ACC112 (cell line): ENCODE measurements around the gene PDZD11.
"Not testable (repeated sequence)": the region's sequence is repeated elsewhere in the genome, so short reads cannot be mapped to it uniquely, and the experiment has no call there.

ENCODE experiments used
- H2AFZ ChIP-seq: fragments of 200-600 bp; sonication (generic); one replicate; pipeline ENCODE4 v1.6.0; 2017; ENCODE audit warnings: antibody characterized with exemption, low read length; ENCODE audit not compliant: unreplicated experiment
- H3K27ac ChIP-seq: fragments of 200-600 bp; sonication (generic); 2 replicates; pipeline ENCODE4 v1.5.1; 2014; ENCODE audit warnings: low read depth, mild to moderate bottlenecking, antibody characterized with exemption, low read length, moderate library complexity
- H3K27me3 ChIP-seq: fragments of 200-600 bp; sonication (generic); 2 replicates; pipeline ENCODE4 v1.6.1; 2014; ENCODE audit warnings: mild to moderate bottlenecking, antibody characterized with exemption, low read length, moderate library complexity, mixed read lengths; ENCODE audit not compliant: insufficient read depth
- H3K36me3 ChIP-seq: fragments of 200-600 bp; sonication (generic); 2 replicates; pipeline ENCODE4 v1.6.1; 2016; ENCODE audit warnings: mild to moderate bottlenecking, antibody characterized with exemption, low read length, moderate library complexity, mixed read lengths; ENCODE audit not compliant: insufficient read depth
- H3K4me1 ChIP-seq: fragments of 200-600 bp; sonication (generic); one replicate; pipeline ENCODE4 v1.6.1; 2016; ENCODE audit warnings: low read length, mixed read lengths; ENCODE audit not compliant: insufficient read depth, unreplicated experiment, control insufficient read depth
- H3K4me3 ChIP-seq: fragments of 200-600 bp; sonication (generic); 2 replicates; pipeline ENCODE4 v1.5.1; 2014; ENCODE audit warnings: mild to moderate bottlenecking, low read depth, low read length
- H3K79me2 ChIP-seq: fragments of 200-600 bp; sonication (generic); one replicate; pipeline ENCODE4 v1.6.0; 2016; ENCODE audit warnings: low read length; ENCODE audit not compliant: control insufficient read depth, unreplicated experiment, insufficient read depth

PDZD11 gene

DNA sequence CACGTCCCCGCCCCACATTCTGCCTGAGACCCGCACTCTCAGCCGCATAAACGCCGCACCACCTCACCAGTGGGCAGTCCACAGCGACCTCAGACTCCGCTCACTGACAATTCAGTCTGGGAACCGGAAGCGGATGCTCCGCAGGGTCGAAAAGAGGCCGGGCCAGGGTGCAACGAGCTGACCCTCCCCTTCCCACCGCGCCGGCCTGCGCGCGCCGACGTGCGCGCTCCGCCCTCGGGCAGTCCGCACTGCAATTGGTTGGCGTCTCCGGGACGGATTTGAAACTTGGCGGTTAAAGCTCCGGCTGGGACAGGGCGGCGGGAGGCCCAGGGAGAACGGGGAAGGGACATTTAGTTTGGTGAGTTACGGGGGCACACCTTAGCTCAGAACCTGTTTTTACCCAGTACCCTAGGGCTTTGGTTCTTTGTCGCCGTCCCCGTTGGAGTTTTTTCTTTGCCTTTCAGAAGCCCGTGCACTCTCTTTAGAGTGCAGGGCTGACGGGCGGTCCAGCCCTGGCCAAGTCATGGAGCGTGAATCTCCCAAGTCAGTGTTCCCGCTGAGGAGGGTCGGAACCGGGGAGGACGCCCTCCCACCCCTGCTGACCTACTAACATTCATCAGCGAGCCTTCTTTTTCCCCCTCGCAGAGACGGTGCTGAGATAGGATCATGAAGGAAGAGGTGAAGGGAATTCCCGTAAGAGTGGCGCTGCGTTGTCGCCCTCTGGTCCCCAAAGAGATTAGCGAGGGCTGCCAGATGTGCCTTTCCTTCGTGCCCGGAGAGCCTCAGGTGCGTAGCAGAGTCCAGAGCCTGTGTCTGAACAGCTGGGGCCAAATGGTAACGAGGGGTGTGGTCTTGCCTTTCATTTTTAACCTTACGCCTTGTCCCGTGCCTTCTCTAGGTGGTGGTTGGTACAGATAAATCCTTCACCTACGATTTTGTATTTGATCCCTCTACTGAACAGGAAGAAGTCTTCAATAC, at the start of gene PDZD11, which contains the start of gene KIF4A:
TSS of gene PDZD11 (minus strand) at position 135 of the 978 bp plus-strand sequence. CDS start 586 bp downstream, outside the sequence.
TSS of gene KIF4A (plus strand) at position 312 of the 978 bp plus-strand sequence. CDS start at position 667, 355 bp downstream.
- H3K27ac ChIP-seq = peak within 1 kb of the TSS; percentile 22; the same call in 1 of the 2 replicates
- no peaks in the 10 kb centered on the region for H3K27me3 ChIP-seq
- H2AFZ ChIP-seq = peak within 1 kb of the TSS; percentile 82
- H3K36me3 ChIP-seq = 0 out of 2 replicates have a peak, but pooled peaks cover under 1% of the 10 kb centered on the region
- H3K4me1 ChIP-seq = peaks cover 22% of the 10 kb centered on the region
- peaks cover 51% of the 10 kb centered on the region for H3K79me2 ChIP-seq
- H3K4me3 ChIP-seq = peak within 1 kb of the TSS; percentile 97

DNA sequence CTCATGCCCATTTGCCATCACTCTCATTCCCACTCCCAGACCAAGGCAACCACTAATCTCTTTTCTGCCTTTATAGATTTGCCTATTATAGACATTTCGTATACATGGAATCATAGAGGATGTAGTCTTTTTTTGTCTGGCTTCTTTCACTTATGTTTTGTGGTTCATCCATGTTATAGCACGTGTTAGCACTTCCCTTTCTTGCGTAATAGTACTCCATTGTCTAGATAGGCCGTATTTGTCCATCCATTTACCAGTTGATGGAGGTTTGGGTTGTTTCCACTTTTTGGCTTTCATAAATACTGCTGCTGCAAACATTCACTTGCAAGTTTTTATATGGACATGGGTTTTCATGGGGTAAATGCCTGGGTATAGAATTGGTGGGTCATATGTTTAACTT, 48.6 kb upstream of the PDZD11 start:
- no peak overlapping the region for H2AFZ ChIP-seq
- no peaks in the 10 kb centered on the region for H3K36me3 ChIP-seq
- H3K79me2 ChIP-seq = no peaks in the 10 kb centered on the region
- H3K4me1 ChIP-seq = no peaks in the 10 kb centered on the region
- H3K27me3 ChIP-seq = no peaks in the 10 kb centered on the region
- no peak overlapping the region for H3K4me3 ChIP-seq
- no peak overlapping the region for H3K27ac ChIP-seq

DNA sequence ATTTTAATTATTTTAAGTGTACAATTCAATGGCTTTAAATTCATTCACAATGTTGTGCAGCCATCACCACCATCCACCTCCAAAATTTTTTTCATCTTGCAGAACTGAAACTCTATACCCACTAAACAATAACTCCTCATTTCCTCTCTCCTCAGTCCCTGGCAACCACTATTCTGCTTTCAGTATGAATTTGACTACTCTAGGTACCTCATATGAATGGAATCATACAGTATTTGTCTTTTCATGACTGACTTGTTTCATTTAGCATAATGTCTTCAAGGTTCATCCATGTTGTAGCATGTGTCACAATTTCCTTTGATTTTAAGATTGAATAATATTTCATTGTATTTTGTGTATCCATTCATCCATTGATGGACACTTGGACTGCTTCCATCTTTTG, 47.0 kb upstream of the PDZD11 start:
- Histone ChIP-seq H3K36me3 (no peaks in the 10 kb centered on the region), H3K27ac (no peak overlapping the region), H2AFZ (no peak overlapping the region), H3K4me3 (no peak overlapping the region), H3K4me1 (no peaks in the 10 kb centered on the region), H3K79me2 (no peaks in the 10 kb centered on the region), H3K27me3 (no peaks in the 10 kb centered on the region)

- H3K4me1 ChIP-seq = no peaks in the 10 kb centered on the region
- H3K27ac ChIP-seq = no peak overlapping the region
- H3K4me3 ChIP-seq = no peak overlapping the region
- no peak overlapping the region for H2AFZ ChIP-seq
- H3K36me3 ChIP-seq = 0 out of 2 replicates have a peak, but pooled peaks cover 3% of the 10 kb centered on the region
- H3K79me2 ChIP-seq = no peaks in the 10 kb centered on the region
- H3K27me3 ChIP-seq = no peaks in the 10 kb centered on the region
Measured at GRCh38 chrX:70332600-70332999, 42.9 kb upstream of the PDZD11 start.

GRCh38 chrX:70331161-70331560, 41.4 kb upstream of the PDZD11 start:
- H3K79me2 ChIP-seq = peaks cover 8% of the 10 kb centered on the region
- no peaks in the 10 kb centered on the region for H3K4me1 ChIP-seq
- H3K27me3 ChIP-seq = no peaks in the 10 kb centered on the region
- no peak overlapping the region for H3K27ac ChIP-seq
- no peak overlapping the region for H2AFZ ChIP-seq
- H3K4me3 ChIP-seq = no peak overlapping the region
- 0 out of 2 replicates have a peak, but pooled peaks cover 4% of the 10 kb centered on the region for H3K36me3 ChIP-seq

DNA sequence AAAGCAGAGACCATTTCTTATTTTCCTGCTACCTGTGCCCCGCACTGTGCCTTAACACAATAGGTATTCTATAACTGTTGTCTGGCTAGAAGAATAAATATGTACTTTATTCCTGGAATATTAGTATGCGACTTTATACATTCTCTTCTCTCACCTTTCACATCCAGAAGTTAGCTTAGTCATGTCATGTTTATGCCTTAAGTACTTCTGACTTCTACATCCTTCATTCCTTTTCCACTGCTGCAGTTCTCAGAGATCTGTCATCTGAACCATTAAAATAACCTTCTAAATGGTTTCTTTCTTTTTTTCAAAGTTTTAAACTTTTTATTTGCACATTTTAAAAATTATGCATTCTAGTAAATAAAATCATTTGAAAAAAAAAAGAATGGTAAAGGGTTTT, 34.6 kb upstream of the PDZD11 start:
- H3K79me2 ChIP-seq = peaks cover 18% of the 10 kb centered on the region
- H3K4me1 ChIP-seq = no peaks in the 10 kb centered on the region
- no peak overlapping the region for H3K4me3 ChIP-seq
- no peak overlapping the region for H3K27ac ChIP-seq
- 0 out of 2 replicates have a peak, but pooled peaks cover 4% of the 10 kb centered on the region for H3K36me3 ChIP-seq
- no peak overlapping the region for H2AFZ ChIP-seq
- no peaks in the 10 kb centered on the region for H3K27me3 ChIP-seq

DNA sequence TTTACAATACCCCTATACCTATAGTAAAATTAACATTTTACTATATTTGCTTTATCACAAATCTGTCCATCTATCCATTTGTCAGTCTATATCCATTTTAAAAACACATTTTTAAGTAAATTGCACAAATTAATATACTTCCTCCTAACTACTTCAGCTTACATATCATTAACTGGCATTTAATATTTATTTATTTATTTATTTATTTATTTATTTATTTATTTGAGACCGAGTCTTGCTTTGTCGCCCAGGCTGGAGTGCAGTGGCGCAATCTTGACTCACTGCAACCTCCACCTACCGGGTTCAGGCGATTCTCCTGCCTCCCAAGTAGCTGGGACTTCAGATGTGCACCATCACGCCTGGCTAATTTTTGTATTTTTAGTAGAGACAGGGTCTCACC, 33.9 kb upstream of the PDZD11 start:
- H3K27me3 ChIP-seq, H3K4me3 ChIP-seq, H3K4me1 ChIP-seq, H3K27ac ChIP-seq, H3K36me3 ChIP-seq, H2AFZ ChIP-seq: not testable (repeated sequence)
- H3K79me2 ChIP-seq = peaks cover 18% of the 10 kb centered on the region

DNA sequence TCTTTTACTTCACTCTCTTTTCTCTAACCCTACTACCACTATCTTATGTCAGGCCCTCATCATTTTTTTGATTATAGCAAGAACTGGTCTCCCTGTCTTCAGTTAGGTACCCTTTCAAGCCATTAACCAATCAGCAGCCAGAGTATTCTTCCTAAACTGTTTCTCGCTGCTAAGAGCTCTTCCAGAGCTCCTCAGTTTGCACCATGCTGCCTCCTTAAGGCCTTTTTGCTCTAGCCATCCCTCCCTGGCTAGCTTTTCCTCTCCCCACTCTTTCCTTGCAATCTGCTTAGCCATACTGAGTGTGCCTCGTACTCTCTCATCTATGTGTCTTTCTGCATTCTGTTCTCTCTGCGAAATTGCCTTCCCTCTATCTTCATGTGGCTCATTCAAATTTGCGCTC, 33.1 kb upstream of the PDZD11 start:
- Histone ChIP-seq H2AFZ (no peak overlapping the region), H3K27me3 (no peaks in the 10 kb centered on the region), H3K4me3 (no peak overlapping the region), H3K36me3 (0 out of 2 replicates have a peak, but pooled peaks cover 3% of the 10 kb centered on the region), H3K79me2 (peaks cover 18% of the 10 kb centered on the region), H3K4me1 (no peaks in the 10 kb centered on the region), H3K27ac (no peak overlapping the region)

GRCh38 chrX:70313503-70313902, 23.8 kb upstream of the PDZD11 start:
- H3K36me3 ChIP-seq = no peaks in the 10 kb centered on the region
- H2AFZ ChIP-seq = no peak overlapping the region
- no peak overlapping the region for H3K4me3 ChIP-seq
- H3K79me2 ChIP-seq = peaks cover 47% of the 10 kb centered on the region
- no peak overlapping the region for H3K27ac ChIP-seq
- H3K27me3 ChIP-seq = no peaks in the 10 kb centered on the region
- peaks cover 4% of the 10 kb centered on the region for H3K4me1 ChIP-seq

- peak overlapping the region; percentile 72 for H3K27ac ChIP-seq
- H3K27me3 ChIP-seq = no peaks in the 10 kb centered on the region
- peaks cover 40% of the 10 kb centered on the region for H3K79me2 ChIP-seq
- no peak overlapping the region for H3K4me3 ChIP-seq
- peaks cover 5% of the 10 kb centered on the region for H3K4me1 ChIP-seq
- H2AFZ ChIP-seq = no peak overlapping the region
- H3K36me3 ChIP-seq = no peaks in the 10 kb centered on the region
Measured at GRCh38 chrX:70301716-70302115, 12.0 kb upstream of the PDZD11 start.

GRCh38 chrX:70293621-70294020, 3.9 kb upstream of the PDZD11 start:
- Histone ChIP-seq H3K27me3 (no peaks in the 10 kb centered on the region), H3K4me1 (peaks cover 22% of the 10 kb centered on the region), H3K79me2 (peaks cover 72% of the 10 kb centered on the region), H3K36me3 (no peaks in the 10 kb centered on the region), H3K4me3 (peak overlapping the region; percentile 97; the same call in 1 of the 2 replicates), H2AFZ (no peak overlapping the region), H3K27ac (no peak overlapping the region)
